VCaP (cell line): Measurements from ENCODE around the gene TAX1BP3.

Experiments
- H3K27ac ChIP-seq: fragments of 450-650 bp; 2 replicates; pipeline ENCODE4 v1.5.1; 2017
- CTCF ChIP-seq: fragments of 450-650 bp; conservative IDR thresholded peaks from 2 replicates; pipeline ENCODE4 v1.5.1; 2017; ENCODE audit warnings: mild to moderate bottlenecking, moderate library complexity

The TAX1BP3 gene

GRCh38 chr17:3675886-3676285 is 7.5 kb upstream of the TAX1BP3 start:
- TF ChIP-seq CTCF, result no peak
- H3K27ac ChIP-seq, result no peak overlapping the region

GRCh38 chr17:3672571-3672970 is 4.2 kb upstream of the TAX1BP3 start:
- no peak for TF ChIP-seq CTCF
- no peak overlapping the region for H3K27ac ChIP-seq

- H3K27ac ChIP-seq, result peak overlapping the region; percentile 98
- TF ChIP-seq CTCF, result no peak
Measured at GRCh38 chr17:3669548-3669947, 1.2 kb upstream of the TAX1BP3 start.

GRCh38 chr17:3669085-3669347 is 638 bp upstream of the TAX1BP3 start:
- no peak for TF ChIP-seq CTCF
- H3K27ac ChIP-seq, result peak overlapping the region; percentile 98

- no peak for TF ChIP-seq CTCF
- peak overlapping the region; percentile 98 for H3K27ac ChIP-seq
Measured at GRCh38 chr17:3667366-3668278, 756 bp downstream of the TAX1BP3 start.

GRCh38 chr17:3666516-3666915 is 1.9 kb downstream of the TAX1BP3 start:
- TF ChIP-seq CTCF, result no peak

GRCh38 chr17:3665834-3666233 is 2.5 kb downstream of the TAX1BP3 start:
- TF ChIP-seq CTCF, result no peak
- H3K27ac ChIP-seq, result peak overlapping the region; percentile 98

More at GRCh38 chr17:3666516-3666915, 1.9 kb downstream of the TAX1BP3 start:
- peak overlapping the region; percentile 98 for H3K27ac ChIP-seq
